Natural killer cell (primary cell): ENCODE results near the gene NR6A1. TPM values are rescaled to one million over a fixed set of nuclear protein-coding genes. Genes with fewer than 3 reads are reported as not detected.

Source experiments
- ATAC-seq, 3 donors: fragments of 150-1000 bp in 2 of 3; fragments of 200-7000 bp in 1 of 3; cut with Tn5 transposase; 1 replicate in 1 of 3; 2 replicates in 2 of 3; pipeline ENCODE4 v1.10.0; 2021; ENCODE audit warnings: mild to moderate bottlenecking in 2 of 3, moderate library complexity in 2 of 3
- DNase-seq, 2 donors: peaks; one replicate each; pipeline versions ENCODE4 v3.0.0 to v3.0.0-alpha.2; 2013 to 2021; ENCODE audit warnings: mixed read lengths in 1 of 2
- H3K27ac ChIP-seq: one replicate; pipeline ENCODE4 v1.5.1; 2013; ENCODE audit warnings: mild to moderate bottlenecking, low read length
- H3K27me3 ChIP-seq: one replicate; pipeline ENCODE4 v1.6.1; 2013; ENCODE audit warnings: low read length; ENCODE audit not compliant: control insufficient read depth, insufficient read depth
- H3K36me3 ChIP-seq: one replicate; pipeline ENCODE4 v1.6.1; 2013; ENCODE audit warnings: low read length; ENCODE audit not compliant: control insufficient read depth, insufficient read depth
- H3K4me1 ChIP-seq: one replicate; pipeline ENCODE4 v1.6.1; 2013; ENCODE audit warnings: low read length; ENCODE audit not compliant: control insufficient read depth, insufficient read depth
- H3K4me3 ChIP-seq: one replicate; pipeline ENCODE4 v1.5.1; 2013; ENCODE audit warnings: low read length
- H3K9me3 ChIP-seq: one replicate; pipeline ENCODE4 v1.6.1; 2013; ENCODE audit warnings: low read length; ENCODE audit not compliant: control insufficient read depth, insufficient read depth
- H3K27ac Mint-ChIP-seq, 2 donors: one replicate each; pipeline ENCODE4 v1.8.0; 2022; ENCODE audit warnings: mild to moderate bottlenecking in 2 of 2, mixed read lengths in 2 of 2, moderate library complexity in 1 of 2
- H3K27me3 Mint-ChIP-seq, 2 donors: one replicate each; pipeline ENCODE4 v1.8.0; 2022; ENCODE audit warnings: low read depth in 2 of 2, mixed read lengths in 2 of 2
- H3K36me3 Mint-ChIP-seq: one replicate; pipeline ENCODE4 v1.8.0; 2022; ENCODE audit warnings: mixed read lengths
- H3K4me1 Mint-ChIP-seq, 2 donors: one replicate each; pipeline ENCODE4 v1.8.0; 2022; ENCODE audit warnings: mixed read lengths in 2 of 2
- H3K4me3 Mint-ChIP-seq: one replicate; pipeline ENCODE4 v1.8.0; 2022; ENCODE audit warnings: mild to moderate bottlenecking, moderate library complexity, mixed read lengths
- H3K9me3 Mint-ChIP-seq, 2 donors: one replicate each; pipeline ENCODE4 v1.8.0; 2022; ENCODE audit warnings: mixed read lengths in 2 of 2
- WGBS: methylation state at CpG from one replicate; pipeline ENCODE4 v1.1.7; 2013; ENCODE audit warnings: missing lambda C conversion rate; ENCODE audit not compliant: insufficient coverage; 5-methylcytosine and 5-hydroxymethylcytosine counted together
- intact Hi-C: fragments of 100-400 bp; cut with micrococcal nuclease; formaldehyde crosslinking; loops from one replicate; pipeline ENCODE4 v1.14.2; 2022
- total RNA-seq, 4 donors: library from RNA; stranded (reverse); fragments of 120-200 nt in 1 of 4; gene quantifications; one replicate each; pipeline versions ENCODE4 v1.2.3 to v1.2.4, GENCODE V29; 2013 to 2022
- TF ChIP-seq, protein P1 (sequence below): fragments of 200-600 bp; IDR thresholded peaks from one replicate; pipeline ENCODE4 v1.8.0; 2022; ENCODE audit warnings: antibody characterized with exemption

The NR6A1 gene
- total RNA-seq, 3 donors from 2014 or later (not counting 1 experiment from before 2014, with no cell fraction given) = 0.07 to 0.75 (median 0.49) TPM

GRCh38 chr9:124507880-124508423, 263.2 kb downstream of the NR6A1 start:
- H3K4me1 Mint-ChIP-seq = peaks cover 8% of the 10 kb centered on the region in 2 donors
- 86% methylated on average over 11 of the region's 11 CpGs for WGBS
- no peak overlapping the region for H3K27ac ChIP-seq
- H3K9me3 Mint-ChIP-seq = no peaks in the 10 kb centered on the region
- intact Hi-C loops = no loop called here
- no peak overlapping the region for H3K4me3 ChIP-seq
- no peaks in the 10 kb centered on the region for H3K9me3 ChIP-seq
- peaks cover 7% of the 10 kb centered on the region for H3K36me3 Mint-ChIP-seq
- TF ChIP-seq, protein P1, sequence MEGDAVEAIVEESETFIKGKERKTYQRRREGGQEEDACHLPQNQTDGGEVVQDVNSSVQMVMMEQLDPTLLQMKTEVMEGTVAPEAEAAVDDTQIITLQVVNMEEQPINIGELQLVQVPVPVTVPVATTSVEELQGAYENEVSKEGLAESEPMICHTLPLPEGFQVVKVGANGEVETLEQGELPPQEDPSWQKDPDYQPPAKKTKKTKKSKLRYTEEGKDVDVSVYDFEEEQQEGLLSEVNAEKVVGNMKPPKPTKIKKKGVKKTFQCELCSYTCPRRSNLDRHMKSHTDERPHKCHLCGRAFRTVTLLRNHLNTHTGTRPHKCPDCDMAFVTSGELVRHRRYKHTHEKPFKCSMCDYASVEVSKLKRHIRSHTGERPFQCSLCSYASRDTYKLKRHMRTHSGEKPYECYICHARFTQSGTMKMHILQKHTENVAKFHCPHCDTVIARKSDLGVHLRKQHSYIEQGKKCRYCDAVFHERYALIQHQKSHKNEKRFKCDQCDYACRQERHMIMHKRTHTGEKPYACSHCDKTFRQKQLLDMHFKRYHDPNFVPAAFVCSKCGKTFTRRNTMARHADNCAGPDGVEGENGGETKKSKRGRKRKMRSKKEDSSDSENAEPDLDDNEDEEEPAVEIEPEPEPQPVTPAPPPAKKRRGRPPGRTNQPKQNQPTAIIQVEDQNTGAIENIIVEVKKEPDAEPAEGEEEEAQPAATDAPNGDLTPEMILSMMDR = no peak
- H3K4me1 ChIP-seq = peaks cover 7% of the 10 kb centered on the region
- H3K27ac Mint-ChIP-seq = no peak overlapping the region
- no peaks in the 10 kb centered on the region for H3K36me3 ChIP-seq
- peaks cover 12% of the 10 kb centered on the region for H3K27me3 ChIP-seq
- peaks cover 23 to 29% of the 10 kb centered on the region in 2 donors for H3K27me3 Mint-ChIP-seq
- ATAC-seq (no peak), DNase-seq (no peak)
- H3K4me3 Mint-ChIP-seq = no peak overlapping the region

DNA sequence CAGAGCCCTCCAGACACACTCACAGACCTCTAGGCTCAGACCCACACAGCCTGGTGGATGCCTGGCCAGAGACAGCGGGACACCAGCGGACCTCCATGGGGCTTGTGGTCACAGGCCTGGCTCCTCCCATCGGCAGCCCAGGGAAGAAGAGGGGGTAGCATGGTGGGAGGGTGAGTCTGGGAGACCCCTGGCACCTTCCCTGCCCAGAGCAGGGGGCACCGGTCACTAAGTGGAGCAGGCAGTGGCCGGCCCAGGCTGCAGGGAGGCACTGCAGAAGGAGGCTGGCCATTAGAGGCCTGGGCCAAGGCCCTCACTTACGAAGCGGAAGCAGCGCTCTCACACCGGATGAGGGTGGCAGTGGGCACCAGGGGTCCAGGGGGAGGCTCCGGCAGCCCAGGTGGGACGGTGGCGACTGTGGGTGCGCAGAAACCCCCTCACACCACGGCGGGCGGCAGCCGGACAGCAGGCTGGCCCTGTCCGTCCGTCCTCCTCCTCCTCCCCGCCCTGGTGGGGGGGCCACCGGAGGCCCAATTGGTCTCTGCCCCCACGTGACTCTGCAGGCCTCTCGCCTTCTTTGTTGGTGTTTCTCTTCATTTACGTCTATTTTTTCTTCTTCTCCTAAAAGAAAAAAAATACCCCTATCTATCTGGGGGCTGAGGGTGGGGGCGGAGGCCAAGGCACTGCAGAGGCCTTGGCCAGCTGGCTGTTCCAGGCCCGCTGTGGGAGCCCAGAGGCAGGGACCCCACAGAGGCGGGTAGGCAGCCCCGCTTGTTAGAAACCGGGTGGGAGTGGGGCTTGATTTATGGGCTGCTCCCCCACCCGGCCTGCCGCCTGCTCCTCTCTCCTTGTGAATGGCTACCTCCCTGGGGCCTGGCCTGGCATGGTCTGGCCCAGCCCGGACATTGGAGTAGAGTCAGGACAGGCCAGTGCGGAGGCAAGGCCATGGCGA, 263.9 kb downstream of the NR6A1 start, which contains the start of gene NR5A1:
NR5A1 (minus strand) TSS at position 469 of the 949 bp plus-strand sequence. CDS start 4,004 bp downstream, outside the sequence.
- Mint-ChIP-seq H3K4me3 (no peak within 1 kb of the TSS), H3K9me3 (no peaks in the 10 kb centered on the region), H3K36me3 (peaks cover 7% of the 10 kb centered on the region), H3K4me1 (peaks cover 8% of the 10 kb centered on the region in 2 donors), H3K27ac (no peak within 1 kb of the TSS), H3K27me3 (peaks cover 26 to 29% of the 10 kb centered on the region in 2 donors)
- TF ChIP-seq, protein P1 = no peak
- H3K9me3 ChIP-seq = no peaks in the 10 kb centered on the region
- H3K27ac ChIP-seq = no peak within 1 kb of the TSS
- H3K36me3 ChIP-seq = no peaks in the 10 kb centered on the region
- peaks cover 7% of the 10 kb centered on the region for H3K4me1 ChIP-seq
- WGBS = 92% methylated on average over 33 of the region's 34 CpGs
- H3K4me3 ChIP-seq = no peak within 1 kb of the TSS
- no peak for ATAC-seq
- intact Hi-C loops = no loop called here
- peaks cover 13% of the 10 kb centered on the region for H3K27me3 ChIP-seq
- no peak for DNase-seq

DNA sequence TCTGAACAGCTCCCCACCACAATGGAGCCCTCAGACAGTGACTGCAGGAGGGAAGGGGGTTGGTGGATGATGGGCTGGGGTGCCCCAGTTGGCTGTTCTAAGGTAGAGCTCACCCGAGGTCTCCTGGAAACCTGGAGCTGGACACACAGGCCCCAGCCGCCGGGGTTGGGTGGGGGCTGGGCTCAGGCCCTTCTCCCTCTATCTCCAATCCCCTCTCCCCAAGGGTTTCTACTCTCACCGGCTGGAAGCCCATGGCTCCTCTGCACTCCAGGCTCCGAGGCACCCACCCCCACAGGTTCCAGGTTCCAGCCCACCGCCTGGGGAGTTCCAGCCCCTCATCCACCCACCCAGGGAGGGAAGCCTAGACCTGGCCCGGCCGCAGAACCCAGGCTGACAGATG, 264.7 kb downstream of the NR6A1 start:
- TF ChIP-seq, protein P1 = no peak
- WGBS = 91% methylated on average over 8 of the region's 8 CpGs
- peaks cover 15% of the 10 kb centered on the region for H3K27me3 ChIP-seq
- Mint-ChIP-seq H3K4me1 (peaks cover 8% of the 10 kb centered on the region in 2 donors), H3K9me3 (no peaks in the 10 kb centered on the region), H3K27me3 (peaks cover 25 to 33% of the 10 kb centered on the region in 2 donors), H3K36me3 (peaks cover 7% of the 10 kb centered on the region), H3K4me3 (no peak overlapping the region), H3K27ac (no peak overlapping the region)
- ATAC-seq (no peak), DNase-seq (no peak)
- H3K9me3 ChIP-seq = no peaks in the 10 kb centered on the region
- H3K4me1 ChIP-seq = peaks cover 7% of the 10 kb centered on the region
- intact Hi-C loops = no loop called here
- H3K36me3 ChIP-seq = no peaks in the 10 kb centered on the region
- H3K4me3 ChIP-seq = no peak overlapping the region
- no peak overlapping the region for H3K27ac ChIP-seq
